ENCODE measurements around the gene DNAAF2.

DNA sequence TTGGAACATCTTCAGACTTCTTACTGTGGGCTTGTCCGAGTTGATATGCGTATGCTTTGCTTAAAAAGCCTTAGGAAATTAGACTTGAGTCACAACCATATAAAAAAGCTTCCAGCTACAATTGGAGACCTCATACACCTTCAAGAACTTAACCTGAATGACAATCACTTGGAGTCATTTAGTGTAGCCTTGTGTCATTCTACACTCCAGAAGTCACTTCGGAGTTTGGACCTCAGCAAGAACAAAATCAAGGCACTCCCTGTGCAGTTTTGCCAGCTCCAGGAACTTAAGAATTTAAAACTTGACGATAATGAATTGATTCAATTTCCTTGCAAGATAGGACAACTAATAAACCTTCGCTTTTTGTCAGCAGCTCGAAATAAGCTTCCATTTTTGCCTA is 27.5 kb downstream of the DNAAF2 start:
- no peak for TF ChIP-seq EZH2 (IDR thresholded peaks at IDR 0.05; ENCODE audit: insufficient read depth, poor library complexity, severe bottlenecking)
- no peak for TF ChIP-seq EZH2phosphoT487 (IDR thresholded peaks at IDR 0.05; ENCODE audit: insufficient read depth, low read depth)

All from GM23248 (cell line).